ENCODE measurements around the gene SYT17.

The SYT17 gene

DNA sequence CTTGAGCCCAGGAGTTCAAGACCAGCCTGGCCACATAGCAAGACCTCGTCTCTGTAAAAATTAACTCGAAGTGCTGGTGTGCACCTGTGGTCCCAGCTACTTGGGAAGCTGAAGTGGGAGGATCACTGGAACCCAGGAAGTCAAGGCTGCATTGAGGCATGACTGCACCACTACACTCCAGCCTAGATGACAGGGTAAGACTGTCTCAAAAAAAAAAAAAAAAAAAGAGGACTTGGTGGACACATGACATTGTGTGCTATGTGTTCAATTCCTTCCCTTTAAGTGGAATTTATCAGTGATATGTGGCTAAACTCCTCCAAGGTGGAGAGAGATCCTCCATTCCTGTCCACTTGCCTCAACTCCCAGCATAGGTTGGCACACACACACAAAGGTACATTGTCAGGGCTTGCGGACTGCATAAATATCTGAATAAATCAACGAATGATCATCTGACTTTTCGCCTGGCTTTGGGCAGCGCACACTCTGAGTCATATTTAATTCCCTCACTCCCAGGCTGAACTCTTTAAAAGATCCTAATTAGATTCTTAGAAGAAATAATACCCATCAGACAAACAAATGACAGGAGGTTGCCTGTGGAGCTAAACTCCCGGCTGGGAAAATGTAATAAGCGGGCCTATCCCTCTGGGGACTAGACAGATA is 25.0 kb upstream of the SYT17 start:
- peaks cover 7% of the 10 kb centered on the region; the same call in 1 of the 2 replicates for H3K27me3 ChIP-seq (ENCODE audit: insufficient read depth, low read length)
- H3K27ac ChIP-seq (ENCODE audit: low read depth, low read length, poor library complexity, severe bottlenecking), result no peak overlapping the region
- no peak for TF ChIP-seq EZH2 (IDR thresholded peaks at IDR 0.05; ENCODE audit: borderline replicate concordance, low read length)
- TF ChIP-seq, protein P1, sequence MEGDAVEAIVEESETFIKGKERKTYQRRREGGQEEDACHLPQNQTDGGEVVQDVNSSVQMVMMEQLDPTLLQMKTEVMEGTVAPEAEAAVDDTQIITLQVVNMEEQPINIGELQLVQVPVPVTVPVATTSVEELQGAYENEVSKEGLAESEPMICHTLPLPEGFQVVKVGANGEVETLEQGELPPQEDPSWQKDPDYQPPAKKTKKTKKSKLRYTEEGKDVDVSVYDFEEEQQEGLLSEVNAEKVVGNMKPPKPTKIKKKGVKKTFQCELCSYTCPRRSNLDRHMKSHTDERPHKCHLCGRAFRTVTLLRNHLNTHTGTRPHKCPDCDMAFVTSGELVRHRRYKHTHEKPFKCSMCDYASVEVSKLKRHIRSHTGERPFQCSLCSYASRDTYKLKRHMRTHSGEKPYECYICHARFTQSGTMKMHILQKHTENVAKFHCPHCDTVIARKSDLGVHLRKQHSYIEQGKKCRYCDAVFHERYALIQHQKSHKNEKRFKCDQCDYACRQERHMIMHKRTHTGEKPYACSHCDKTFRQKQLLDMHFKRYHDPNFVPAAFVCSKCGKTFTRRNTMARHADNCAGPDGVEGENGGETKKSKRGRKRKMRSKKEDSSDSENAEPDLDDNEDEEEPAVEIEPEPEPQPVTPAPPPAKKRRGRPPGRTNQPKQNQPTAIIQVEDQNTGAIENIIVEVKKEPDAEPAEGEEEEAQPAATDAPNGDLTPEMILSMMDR (IDR thresholded peaks at IDR 0.05; ENCODE audit: low read length), result no peak

GRCh38 chr16:19143599-19143956 is 24.5 kb upstream of the SYT17 start:
- no peak overlapping the region for H3K27ac ChIP-seq (ENCODE audit: low read depth, low read length, poor library complexity, severe bottlenecking)
- no peak for TF ChIP-seq EZH2 (IDR thresholded peaks at IDR 0.05; ENCODE audit: borderline replicate concordance, low read length)
- TF ChIP-seq, protein P1 (IDR thresholded peaks at IDR 0.05; ENCODE audit: low read length), result no peak
- H3K9me2 ChIP-seq (ENCODE audit: low read depth, low read length), result no peaks in the 10 kb centered on the region
- H3K4me1 ChIP-seq (ENCODE audit: insufficient read depth, low read length, severe bottlenecking), result no peaks in the 10 kb centered on the region
- H3K4me2 ChIP-seq (ENCODE audit: low read length), result no peak overlapping the region
- H3K4me3 ChIP-seq (ENCODE audit: low read depth, low read length, poor library complexity, severe bottlenecking), result no peak overlapping the region
- no peak overlapping the region for H3K9ac ChIP-seq (ENCODE audit: low read length)
- H3K9me3 ChIP-seq (ENCODE audit: low read length), result no peaks in the 10 kb centered on the region
- no peaks in the 10 kb centered on the region for H3K79me2 ChIP-seq (ENCODE audit: insufficient read depth, low read length)
- no peaks in the 10 kb centered on the region for H4K20me1 ChIP-seq (ENCODE audit: insufficient read depth, low read length)
- H3K27me3 ChIP-seq (ENCODE audit: insufficient read depth, low read length), result peaks cover 7% of the 10 kb centered on the region; the same call in 1 of the 2 replicates
- H2AFZ ChIP-seq (ENCODE audit: low read length), result no peak overlapping the region
- no peaks in the 10 kb centered on the region for H3F3A ChIP-seq (ENCODE audit: insufficient read depth, low read length)
- H3K36me3 ChIP-seq (ENCODE audit: insufficient read depth, low read length), result no peaks in the 10 kb centered on the region

More for the DNA sequence above, 25.0 kb upstream of the SYT17 start:
- Histone ChIP-seq H3K4me2 (ENCODE audit: low read length) (no peak overlapping the region), H3K79me2 (ENCODE audit: insufficient read depth, low read length) (no peaks in the 10 kb centered on the region), H3K4me3 (ENCODE audit: low read depth, low read length, poor library complexity, severe bottlenecking) (no peak overlapping the region), H3F3A (ENCODE audit: insufficient read depth, low read length) (no peaks in the 10 kb centered on the region), H3K9me3 (ENCODE audit: low read length) (no peaks in the 10 kb centered on the region), H4K20me1 (ENCODE audit: insufficient read depth, low read length) (no peaks in the 10 kb centered on the region), H3K9me2 (ENCODE audit: low read depth, low read length) (no peaks in the 10 kb centered on the region), H2AFZ (ENCODE audit: low read length) (no peak overlapping the region), H3K9ac (ENCODE audit: low read length) (no peak overlapping the region), H3K36me3 (ENCODE audit: insufficient read depth, low read length) (no peaks in the 10 kb centered on the region), H3K4me1 (ENCODE audit: insufficient read depth, low read length, severe bottlenecking) (no peaks in the 10 kb centered on the region)

- no peaks in the 10 kb centered on the region for H3F3A ChIP-seq (ENCODE audit: insufficient read depth, low read length)
- no peak overlapping the region for H3K4me2 ChIP-seq (ENCODE audit: low read length)
- no peaks in the 10 kb centered on the region for H3K9me3 ChIP-seq (ENCODE audit: low read length)
- no peaks in the 10 kb centered on the region for H3K9me2 ChIP-seq (ENCODE audit: low read depth, low read length)
- H3K36me3 ChIP-seq (ENCODE audit: insufficient read depth, low read length), result no peaks in the 10 kb centered on the region
- H3K79me2 ChIP-seq (ENCODE audit: insufficient read depth, low read length), result no peaks in the 10 kb centered on the region
- no peak overlapping the region for H3K9ac ChIP-seq (ENCODE audit: low read length)
- TF ChIP-seq, protein P1 (IDR thresholded peaks at IDR 0.05; ENCODE audit: low read length), result no peak
- no peak for TF ChIP-seq EZH2 (IDR thresholded peaks at IDR 0.05; ENCODE audit: borderline replicate concordance, low read length)
- H3K4me1 ChIP-seq (ENCODE audit: insufficient read depth, low read length, severe bottlenecking), result no peaks in the 10 kb centered on the region
- H3K27ac ChIP-seq (ENCODE audit: low read depth, low read length, poor library complexity, severe bottlenecking), result no peak overlapping the region
- peaks cover 7% of the 10 kb centered on the region; the same call in 1 of the 2 replicates for H3K27me3 ChIP-seq (ENCODE audit: insufficient read depth, low read length)
- no peak overlapping the region for H2AFZ ChIP-seq (ENCODE audit: low read length)
- no peaks in the 10 kb centered on the region for H4K20me1 ChIP-seq (ENCODE audit: insufficient read depth, low read length)
- no peak overlapping the region for H3K4me3 ChIP-seq (ENCODE audit: low read depth, low read length, poor library complexity, severe bottlenecking)
Observed at GRCh38 chr16:19145010-19145409, 23.0 kb upstream of the SYT17 start.

All from OCI-LY1 (cell line).